Keratinocyte (primary cell): ENCODE measurements around the gene FAM161A. TPM values are rescaled to one million over a fixed set of nuclear protein-coding genes. Genes with fewer than 3 reads are reported as not detected.

Experiments
- DNase-seq: peaks from one replicate; pipeline ENCODE4 v3.0.0-alpha.2; 2011; ENCODE audit warnings: low read depth, missing footprints, low spot score
- FAIRE-seq: peaks from 2 replicates; lab custom pipeline; 2011; peaks lifted over from hg19 to GRCh38; lab: Jason Lieb, UNC
- H2AFZ ChIP-seq: 2 replicates; pipeline ENCODE4 v1.6.0; 2012; ENCODE audit warnings: low read length, control low read depth, inconsistent platforms; ENCODE audit not compliant: control insufficient read depth
- H3K27ac ChIP-seq: 2 replicates; pipeline ENCODE4 v1.5.1; 2011; ENCODE audit warnings: low read length; ENCODE audit not compliant: control insufficient read depth, insufficient read depth
- H3K27me3 ChIP-seq: 3 replicates; pipeline ENCODE4 v1.6.0; 2011; ENCODE audit warnings: low read length; ENCODE audit not compliant: control insufficient read depth, insufficient read depth; ENCODE audit errors: extremely low read depth
- H3K36me3 ChIP-seq, 2 experiments: 2 replicates in 1 of 2; 3 replicates in 1 of 2; pipeline ENCODE4 v1.5.1; 2011; ENCODE audit warnings: low read length in 2 of 2, mild to moderate bottlenecking in 1 of 2; ENCODE audit not compliant: control insufficient read depth in 2 of 2, insufficient read depth in 2 of 2; ENCODE audit errors: extremely low read depth in 1 of 2
- H3K4me1 ChIP-seq: 3 replicates; pipeline ENCODE4 v1.5.1; 2011; ENCODE audit warnings: low read length; ENCODE audit not compliant: control insufficient read depth, insufficient read depth; ENCODE audit errors: extremely low read depth
- H3K4me2 ChIP-seq: 3 replicates; pipeline ENCODE4 v1.6.0; 2011; ENCODE audit warnings: low read depth, low read length; ENCODE audit not compliant: control insufficient read depth, insufficient read depth; ENCODE audit errors: extremely low read depth
- H3K4me3 ChIP-seq, 3 experiments: fragments of 200-600 bp in 1 of 3; sonication (generic) in 1 of 3; 2 replicates in 2 of 3; 3 replicates in 1 of 3; pipeline ENCODE4 v1.5.1; 2011 to 2016; ENCODE audit warnings: low read length in 3 of 3, mild to moderate bottlenecking in 3 of 3, control low read depth in 2 of 3, inconsistent platforms in 1 of 3, low read depth in 1 of 3, mixed read lengths in 1 of 3, mixed run types in 1 of 3, moderate library complexity in 1 of 3; ENCODE audit not compliant: control insufficient read depth in 2 of 3, insufficient read depth in 2 of 3; ENCODE audit errors: extremely low read depth in 1 of 3
- H3K79me2 ChIP-seq: 2 replicates; pipeline ENCODE4 v1.6.0; 2012; ENCODE audit warnings: low read length; ENCODE audit not compliant: control insufficient read depth, insufficient read depth
- H3K9ac ChIP-seq: 3 replicates; pipeline ENCODE4 v1.6.0; 2011; ENCODE audit warnings: low read length; ENCODE audit not compliant: control insufficient read depth, insufficient read depth; ENCODE audit errors: extremely low read depth
- H3K9me1 ChIP-seq: 3 replicates; pipeline ENCODE4 v1.6.0; 2011; ENCODE audit warnings: low read length; ENCODE audit not compliant: control insufficient read depth, insufficient read depth; ENCODE audit errors: extremely low read depth
- H3K9me3 ChIP-seq: 2 replicates; pipeline ENCODE4 v1.5.1; 2012; ENCODE audit warnings: low read depth, low read length; ENCODE audit not compliant: control insufficient read depth
- H4K20me1 ChIP-seq: 3 replicates; pipeline ENCODE4 v1.6.0; 2011; ENCODE audit warnings: low read length; ENCODE audit not compliant: control insufficient read depth, insufficient read depth; ENCODE audit errors: extremely low read depth
- EZH2 ChIP-seq: IDR thresholded peaks from one replicate; pipeline ENCODE4 v1.6.1; 2012; ENCODE audit warnings: inconsistent platforms, mild to moderate bottlenecking, low read length, moderate library complexity
- dilution Hi-C: fragments of 300-500 bp; cut with MboI; formaldehyde crosslinking; loops from one replicate; pipeline ENCODE4 v1.7.0; 2020; ENCODE audit warnings: low sequenced_read_pairs; ENCODE audit not compliant: extremely low pct_ligation_motif_present
- polyA minus RNA-seq, 3 experiments: library from RNA; depleted of rRNA, polyadenylated mRNA; stranded (reverse); fragments of >200 nt; gene quantifications; 1 replicate in 1 of 3; 2 replicates in 1 of 3; 3 replicates in 1 of 3; pipeline ENCODE4 v1.2.3, GENCODE V29; 2011
- polyA plus RNA-seq, 5 experiments: library from polyadenylated mRNA; depleted of rRNA in 3 of 5; stranded (reverse) in 3 of 5; stranded (forward) in 1 of 5; unstranded in 1 of 5; fragments of >200 nt; gene quantifications; 1 replicate in 1 of 5; 2 replicates in 3 of 5; 3 replicates in 1 of 5; pipeline versions ENCODE4 v1.2.1 to v1.2.3, GENCODE V29; 2011 to 2012; ENCODE audit warnings: missing spikeins in 2 of 5, low read depth in 1 of 5, low replicate concordance in 1 of 5
- TF ChIP-seq, protein P1 (sequence below), 3 experiments: IDR thresholded peaks in 1 of 3; conservative IDR thresholded peaks in 1 of 3; optimal IDR thresholded peaks in 1 of 3; 2 replicates in 2 of 3; 3 replicates in 1 of 3; pipeline versions ENCODE3 to v1.5.1; 2011; ENCODE audit warnings: low read length in 3 of 3, mild to moderate bottlenecking in 3 of 3, moderate library complexity in 2 of 3, control low read depth in 1 of 3, inconsistent platforms in 1 of 3; ENCODE audit not compliant: insufficient read depth in 2 of 3; ENCODE audit errors: extremely low read depth in 1 of 3

The FAM161A gene
- polyA plus RNA-seq, result 0.78 to 2.1 TPM (median 1.1 TPM) in 3 replicates
- polyA plus RNA-seq (2011; ENCODE audit: low read depth), result 1.1 TPM
- 0.48 and 0.63 TPM in 2 replicates for polyA plus RNA-seq (2011; cell fraction: cytosol; rRNA removed)
- polyA plus RNA-seq (2011; cell fraction: nucleus; rRNA removed), result 2.5 and 2.7 TPM in 2 replicates
- polyA plus RNA-seq (2012; ENCODE audit: low replicate concordance), result 0.45 and 1.5 TPM in 2 replicates
- polyA minus RNA-seq, result 0.07 to 1.3 TPM (median 0.10 TPM) in 3 replicates
- not detected for polyA minus RNA-seq (2011; cell fraction: cytosol; rRNA and poly(A)+ RNA removed)
- 0.21 and 1.2 TPM in 2 replicates for polyA minus RNA-seq (2011; cell fraction: nucleus; rRNA and poly(A)+ RNA removed)

DNA sequence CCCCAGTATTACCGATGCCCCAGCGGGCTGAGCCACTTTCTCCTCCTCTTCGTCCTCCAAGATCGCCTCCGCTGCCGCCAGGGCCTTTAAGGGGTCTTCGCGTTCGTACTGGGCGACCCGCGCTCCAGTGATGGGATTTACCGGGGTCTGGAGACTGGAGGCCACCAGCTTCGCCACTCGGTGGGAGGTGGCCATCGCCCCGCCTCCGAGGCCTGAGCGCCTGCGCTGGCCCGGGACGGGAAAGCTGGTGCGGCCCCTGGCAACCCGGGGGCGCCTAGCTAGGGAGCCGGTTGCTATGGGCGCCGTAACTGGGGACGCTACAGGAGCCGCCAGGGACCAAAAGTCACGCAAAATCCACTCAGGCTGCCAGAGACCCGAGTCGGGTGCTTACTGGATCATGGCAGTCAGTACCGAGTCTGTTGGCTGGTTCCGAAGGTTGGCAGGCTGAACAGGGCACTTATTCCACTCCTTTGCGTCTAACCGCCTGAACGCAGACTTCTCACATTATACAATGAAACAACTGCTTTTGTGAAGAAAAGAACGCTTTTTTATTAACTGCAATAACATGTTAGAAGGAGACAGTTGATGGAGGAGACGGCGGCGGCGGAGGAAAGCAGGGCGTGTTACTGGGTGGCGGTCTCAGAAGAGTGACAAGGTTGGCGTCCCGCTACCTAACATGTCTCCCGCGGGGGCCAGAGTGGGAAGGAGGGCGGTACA, at the start of gene FAM161A:
TSS of gene FAM161A (minus strand) at position 214 of the 717 bp plus-strand sequence. CDS start at position 195, 19 bp downstream.
- Histone ChIP-seq H3K79me2 (no peaks in the 10 kb centered on the region), H3K9me3 (no peaks in the 10 kb centered on the region), H4K20me1 (no peaks in the 10 kb centered on the region), H3K27ac (peak within 1 kb of the TSS; percentile 51), H3K36me3 (no peaks in the 10 kb centered on the region), H3K4me2 (peak within 1 kb of the TSS; percentile 94), H3K9ac (peak within 1 kb of the TSS; percentile 69), H3K9me1 (no peaks in the 10 kb centered on the region), H3K4me3 (peak within 1 kb of the TSS; percentile 65 to 93 (median 81)), H3K27me3 (no peaks in the 10 kb centered on the region), H3K4me1 (peaks cover 14% of the 10 kb centered on the region), H2AFZ (peak within 1 kb of the TSS; percentile 68)
- dilution Hi-C loops, result no loop called here
- DNase-seq (no peak), FAIRE-seq (no peak)
- no peak for TF ChIP-seq EZH2
- TF ChIP-seq, protein P1, sequence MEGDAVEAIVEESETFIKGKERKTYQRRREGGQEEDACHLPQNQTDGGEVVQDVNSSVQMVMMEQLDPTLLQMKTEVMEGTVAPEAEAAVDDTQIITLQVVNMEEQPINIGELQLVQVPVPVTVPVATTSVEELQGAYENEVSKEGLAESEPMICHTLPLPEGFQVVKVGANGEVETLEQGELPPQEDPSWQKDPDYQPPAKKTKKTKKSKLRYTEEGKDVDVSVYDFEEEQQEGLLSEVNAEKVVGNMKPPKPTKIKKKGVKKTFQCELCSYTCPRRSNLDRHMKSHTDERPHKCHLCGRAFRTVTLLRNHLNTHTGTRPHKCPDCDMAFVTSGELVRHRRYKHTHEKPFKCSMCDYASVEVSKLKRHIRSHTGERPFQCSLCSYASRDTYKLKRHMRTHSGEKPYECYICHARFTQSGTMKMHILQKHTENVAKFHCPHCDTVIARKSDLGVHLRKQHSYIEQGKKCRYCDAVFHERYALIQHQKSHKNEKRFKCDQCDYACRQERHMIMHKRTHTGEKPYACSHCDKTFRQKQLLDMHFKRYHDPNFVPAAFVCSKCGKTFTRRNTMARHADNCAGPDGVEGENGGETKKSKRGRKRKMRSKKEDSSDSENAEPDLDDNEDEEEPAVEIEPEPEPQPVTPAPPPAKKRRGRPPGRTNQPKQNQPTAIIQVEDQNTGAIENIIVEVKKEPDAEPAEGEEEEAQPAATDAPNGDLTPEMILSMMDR (optimal IDR thresholded peaks at IDR 0.05 in 1 of 3, IDR thresholded peaks at IDR 0.05 in 1 of 3, conservative IDR thresholded peaks at IDR 0.05 in 1 of 3; ENCODE audit: extremely low read depth in 1 of 3, insufficient read depth in 2 of 3, low read length in 3 of 3), result no peak

DNA sequence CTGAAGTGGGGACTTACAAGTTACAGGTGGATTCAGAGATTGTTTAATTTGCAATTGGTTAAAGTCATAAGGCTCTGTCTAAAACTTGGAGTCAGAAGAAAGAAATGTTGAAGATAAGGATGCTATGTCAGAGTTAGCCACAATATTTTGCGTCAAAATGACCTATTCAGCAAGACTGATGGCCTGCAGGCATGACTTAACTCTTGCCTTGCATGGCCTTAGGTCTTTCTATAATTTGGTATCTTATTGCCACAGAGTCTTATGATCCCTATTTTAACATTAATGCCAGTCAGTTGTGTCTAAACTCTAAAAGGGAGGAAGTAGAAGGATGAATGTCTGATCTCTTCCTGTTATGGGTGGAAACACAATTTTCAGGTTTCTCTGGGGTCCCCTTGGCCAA, 46.4 kb upstream of the FAM161A start:
- no peaks in the 10 kb centered on the region for H3K9me1 ChIP-seq
- H3K4me1 ChIP-seq, result peaks cover 3% of the 10 kb centered on the region
- H3K79me2 ChIP-seq, result no peaks in the 10 kb centered on the region
- dilution Hi-C loops, result no loop called here
- no peak overlapping the region for H2AFZ ChIP-seq
- H3K4me2 ChIP-seq, result no peak overlapping the region
- H3K9me3 ChIP-seq, result no peaks in the 10 kb centered on the region
- no peak overlapping the region for H3K9ac ChIP-seq
- H3K27ac ChIP-seq, result no peak overlapping the region
- FAIRE-seq (no peak), DNase-seq (no peak)
- no peaks in the 10 kb centered on the region for H3K27me3 ChIP-seq
- no peaks in the 10 kb centered on the region for H4K20me1 ChIP-seq
- no peak for TF ChIP-seq EZH2
- TF ChIP-seq, protein P1 (optimal IDR thresholded peaks at IDR 0.05 in 1 of 3, IDR thresholded peaks at IDR 0.05 in 1 of 3, conservative IDR thresholded peaks at IDR 0.05 in 1 of 3; ENCODE audit: extremely low read depth in 1 of 3, insufficient read depth in 2 of 3, low read length in 3 of 3), result no peak
- no peak overlapping the region for H3K4me3 ChIP-seq
- no peaks in the 10 kb centered on the region for H3K36me3 ChIP-seq
